DND-41 (cell line): Measurements from ENCODE around the gene STAG1.
"Not testable (repeated sequence)": the region's sequence is repeated elsewhere in the genome, so short reads cannot be mapped to it uniquely, and the experiment has no call there.

ENCODE experiments used
- ATAC-seq: fragments of 200-7000 bp; cut with Tn5 transposase; 3 replicates; pipeline ENCODE4 v1.9.1; 2021; ENCODE audit warnings: low read depth; ENCODE audit not compliant: insufficient read depth
- DNase-seq: peaks from one replicate; pipeline ENCODE4 v3.0.0-alpha.2; 2020
- H2AFZ ChIP-seq: 2 replicates; pipeline ENCODE4 v1.6.0; 2012; ENCODE audit warnings: low read depth, low read length
- H3K27ac ChIP-seq: 2 replicates; pipeline ENCODE4 v1.5.1; 2012; ENCODE audit warnings: low read length, inconsistent platforms
- H3K27me3 ChIP-seq: fragments of 200-600 bp; sonication (generic); 2 replicates; pipeline ENCODE4 v1.6.0; 2012; ENCODE audit warnings: low read length, mild to moderate bottlenecking, inconsistent platforms; ENCODE audit not compliant: insufficient read depth, poor library complexity
- H3K36me3 ChIP-seq: 2 replicates; pipeline ENCODE4 v1.5.1; 2012; ENCODE audit warnings: low read length, inconsistent platforms; ENCODE audit not compliant: insufficient read depth
- H3K4me1 ChIP-seq: 2 replicates; pipeline ENCODE4 v1.5.1; 2012; ENCODE audit warnings: mild to moderate bottlenecking, low read length; ENCODE audit not compliant: insufficient read depth
- H3K4me2 ChIP-seq: 2 replicates; pipeline ENCODE4 v1.6.0; 2012; ENCODE audit warnings: mild to moderate bottlenecking, moderate library complexity, low read length, inconsistent platforms; ENCODE audit not compliant: insufficient read depth
- H3K4me3 ChIP-seq, 2 experiments: fragments of 200-600 bp in 1 of 2; shearing (Covaris generic) in 1 of 2; 2 replicates each; pipeline ENCODE4 v1.5.1; 2012 to 2016; ENCODE audit warnings: inconsistent platforms in 2 of 2, low read length in 2 of 2, mild to moderate bottlenecking in 2 of 2, low read depth in 1 of 2, moderate library complexity in 1 of 2
- H3K79me2 ChIP-seq: 2 replicates; pipeline ENCODE4 v1.6.0; 2012; ENCODE audit warnings: low read length, inconsistent platforms; ENCODE audit not compliant: insufficient read depth
- H3K9ac ChIP-seq: 2 replicates; pipeline ENCODE4 v1.6.0; 2012; ENCODE audit warnings: low read depth, mild to moderate bottlenecking, inconsistent platforms, low read length, moderate library complexity
- H3K9me3 ChIP-seq: 2 replicates; pipeline ENCODE4 v1.5.1; 2012; ENCODE audit warnings: low read length, moderate library complexity, mild to moderate bottlenecking, inconsistent platforms; ENCODE audit not compliant: insufficient read depth, severe bottlenecking
- H4K20me1 ChIP-seq: 2 replicates; pipeline ENCODE4 v1.6.0; 2012; ENCODE audit warnings: low read length; ENCODE audit not compliant: insufficient read depth
- CTCF ChIP-seq: IDR thresholded peaks from 2 replicates; pipeline ENCODE4 v1.5.1; 2012; ENCODE audit warnings: borderline replicate concordance, low read length, moderate library complexity, mild to moderate bottlenecking; ENCODE audit not compliant: poor library complexity, severe bottlenecking; ENCODE audit errors: extremely low read depth
- EZH2 ChIP-seq: IDR thresholded peaks from 3 replicates; pipeline ENCODE4 v1.6.1; 2012; ENCODE audit warnings: borderline replicate concordance, low read depth, mild to moderate bottlenecking, moderate library complexity, low read length, inconsistent platforms; ENCODE audit not compliant: severe bottlenecking

Gene STAG1

GRCh38 chr3:136752172-136752421, at the start of gene STAG1:
STAG1 (minus strand) TSS chr3:136752378; CDS start chr3:136630898, 121,480 bp downstream.
- Histone ChIP-seq H3K27ac (peak within 1 kb of the TSS; percentile 97), H3K4me3 (peak within 1 kb of the TSS; percentile 69 to 87), H4K20me1 (peaks cover 3% of the 10 kb centered on the region; the same call in 1 of the 2 replicates), H3K79me2 (peaks cover 60% of the 10 kb centered on the region), H3K4me1 (peaks cover 44% of the 10 kb centered on the region), H3K9me3 (no peaks in the 10 kb centered on the region), H2AFZ (peak within 1 kb of the TSS; percentile 86), H3K9ac (peak within 1 kb of the TSS; percentile 92), H3K27me3 (no peaks in the 10 kb centered on the region), H3K4me2 (peak within 1 kb of the TSS; percentile 79), H3K36me3 (no peaks in the 10 kb centered on the region; the same call in 1 of the 2 replicates)
- TF ChIP-seq EZH2 (no peak), CTCF (peak; percentile 100)
- DNase-seq: no peak
- no peak for ATAC-seq

- not testable (repeated sequence) for DNase-seq, ATAC-seq, H3K27me3 ChIP-seq, H3K4me3 ChIP-seq, H3K4me1 ChIP-seq, H3K36me3 ChIP-seq, H3K27ac ChIP-seq, H3K9ac ChIP-seq, H4K20me1 ChIP-seq, H3K4me2 ChIP-seq, H2AFZ ChIP-seq, H3K79me2 ChIP-seq, H3K9me3 ChIP-seq
Observed at GRCh38 chr3:136801146-136801545, 49.0 kb upstream of the STAG1 start.

GRCh38 chr3:136792556-136793330, 40.6 kb upstream of the STAG1 start:
- Histone ChIP-seq H3K36me3 (no peaks in the 10 kb centered on the region), H3K4me2 (no peak overlapping the region), H3K4me3 (no peak overlapping the region), H3K79me2 (no peaks in the 10 kb centered on the region), H4K20me1 (no peaks in the 10 kb centered on the region), H3K27ac (no peak overlapping the region), H2AFZ (no peak overlapping the region), H3K9ac (no peak overlapping the region), H3K27me3 (no peaks in the 10 kb centered on the region), H3K4me1 (no peaks in the 10 kb centered on the region), H3K9me3 (no peaks in the 10 kb centered on the region)
- ATAC-seq (no peak), DNase-seq (no peak)
- no peak for TF ChIP-seq CTCF

- Histone ChIP-seq H3K79me2 (no peaks in the 10 kb centered on the region), H3K27ac (no peak overlapping the region), H3K9ac (no peak overlapping the region), H3K4me2 (no peak overlapping the region), H3K4me3 (no peak overlapping the region), H3K36me3 (no peaks in the 10 kb centered on the region), H3K4me1 (peaks cover 18% of the 10 kb centered on the region), H4K20me1 (no peaks in the 10 kb centered on the region), H3K27me3 (no peaks in the 10 kb centered on the region), H2AFZ (no peak overlapping the region), H3K9me3 (no peaks in the 10 kb centered on the region)
- ATAC-seq (no peak), DNase-seq (no peak)
- TF ChIP-seq CTCF: no peak
- TF ChIP-seq EZH2: no peak
Observed at GRCh38 chr3:136790786-136791185, 38.6 kb upstream of the STAG1 start.
